ENCODE data around the gene RRP9.

Gene RRP9

DNA sequence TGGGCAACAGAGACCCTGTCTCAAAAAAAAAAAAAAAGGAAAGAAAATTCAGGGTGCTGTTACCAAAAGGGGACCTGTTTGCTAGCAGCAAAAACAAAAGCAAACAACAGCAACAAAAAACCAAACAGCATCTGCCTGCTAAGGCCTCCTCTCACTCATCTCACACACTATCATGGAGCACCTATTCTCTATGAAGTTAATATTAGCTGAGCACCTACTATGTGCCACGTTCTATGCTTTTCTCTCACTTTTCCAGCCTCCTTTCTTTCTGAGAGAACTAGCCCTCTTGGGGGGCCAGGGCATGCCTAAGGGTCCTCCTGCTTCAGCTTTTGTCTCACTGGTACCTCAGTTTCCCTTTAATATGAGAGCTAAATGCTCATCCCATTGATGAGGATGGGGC, 13.0 kb upstream of the RRP9 start:
- H3K36me3 ChIP-seq (ENCODE audit: insufficient read depth, low read length), result no peaks in the 10 kb centered on the region
- H3K9ac ChIP-seq (ENCODE audit: low read depth, low read length), result no peak overlapping the region
- H3K9me3 ChIP-seq (ENCODE audit: control insufficient read depth, insufficient read depth, low read length), result no peaks in the 10 kb centered on the region
- H3K4me1 ChIP-seq (ENCODE audit: insufficient read depth, low read length), result no peaks in the 10 kb centered on the region

DNA sequence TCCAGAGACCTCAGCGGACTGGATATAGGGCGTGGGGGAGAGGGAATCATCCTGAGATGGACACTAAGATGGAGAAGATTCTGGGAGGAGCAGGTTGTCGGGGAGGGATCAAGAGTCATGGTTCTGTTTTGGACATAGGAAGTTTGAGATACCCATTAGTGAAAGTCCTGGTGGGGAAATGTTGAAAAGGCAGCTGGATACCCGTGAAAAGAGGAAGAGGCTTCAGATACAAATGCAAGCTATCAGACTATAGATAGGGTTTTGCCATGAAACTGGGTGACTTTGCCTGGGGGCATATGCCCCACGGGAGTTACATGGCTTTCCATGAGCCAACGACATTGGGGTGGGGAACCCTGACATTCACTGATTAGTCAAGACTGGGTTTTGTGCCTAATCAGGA, 12.4 kb upstream of the RRP9 start:
- Histone ChIP-seq H3K4me1 (ENCODE audit: insufficient read depth, low read length) (no peaks in the 10 kb centered on the region), H3K9ac (ENCODE audit: low read depth, low read length) (no peak overlapping the region), H3K36me3 (ENCODE audit: insufficient read depth, low read length) (no peaks in the 10 kb centered on the region), H3K9me3 (ENCODE audit: control insufficient read depth, insufficient read depth, low read length) (no peaks in the 10 kb centered on the region)

DNA sequence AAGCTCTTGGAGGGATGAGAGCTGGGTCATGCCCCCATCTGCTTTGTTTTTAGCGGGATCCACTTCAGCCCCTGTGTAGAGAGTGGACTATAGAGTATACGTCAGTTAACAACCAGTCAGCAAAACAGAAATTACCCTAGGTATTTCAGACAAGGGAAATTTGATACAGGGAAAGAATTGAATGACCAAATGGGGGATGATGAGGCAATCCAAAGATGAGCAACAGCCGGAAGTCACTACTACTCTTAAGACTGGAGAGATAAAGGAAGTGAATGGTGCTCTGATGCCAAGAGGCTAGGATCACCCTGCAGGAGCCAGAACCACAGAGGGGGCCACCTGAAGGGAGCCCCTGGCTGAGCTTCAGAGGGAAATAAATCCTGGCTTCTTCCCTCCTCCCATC, 11.7 kb upstream of the RRP9 start:
- no peaks in the 10 kb centered on the region for H3K4me1 ChIP-seq (ENCODE audit: insufficient read depth, low read length)
- no peak overlapping the region for H3K9ac ChIP-seq (ENCODE audit: low read depth, low read length)
- H3K36me3 ChIP-seq (ENCODE audit: insufficient read depth, low read length), result no peaks in the 10 kb centered on the region

DNA sequence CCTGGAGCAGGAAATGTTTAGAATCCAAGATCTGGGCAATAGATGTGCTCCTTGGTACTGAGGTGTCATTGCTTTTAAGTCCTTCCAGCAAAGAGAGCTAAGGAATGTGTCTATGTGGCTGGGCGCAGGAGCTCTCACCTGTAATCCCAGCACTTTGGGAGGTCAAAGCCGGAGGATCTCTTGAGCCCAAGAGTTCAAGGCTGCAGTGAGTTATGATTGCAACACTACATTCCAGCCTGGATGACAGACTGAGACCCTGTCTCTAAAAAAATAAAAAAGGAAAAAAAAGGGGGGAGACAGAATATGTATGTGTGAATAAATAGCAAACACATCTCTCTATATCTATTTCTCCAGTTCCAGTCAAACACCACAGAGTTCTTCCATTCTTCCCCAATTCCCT, 9.2 kb upstream of the RRP9 start:
- Histone ChIP-seq H3K36me3 (ENCODE audit: insufficient read depth, low read length) (no peaks in the 10 kb centered on the region), H3K9me3 (ENCODE audit: control insufficient read depth, insufficient read depth, low read length) (no peaks in the 10 kb centered on the region), H3K9ac (ENCODE audit: low read depth, low read length) (no peak overlapping the region), H3K4me1 (ENCODE audit: insufficient read depth, low read length) (no peaks in the 10 kb centered on the region)

More for the DNA sequence above, 11.7 kb upstream of the RRP9 start:
- H3K9me3 ChIP-seq (ENCODE audit: control insufficient read depth, insufficient read depth, low read length), result no peaks in the 10 kb centered on the region

DNA sequence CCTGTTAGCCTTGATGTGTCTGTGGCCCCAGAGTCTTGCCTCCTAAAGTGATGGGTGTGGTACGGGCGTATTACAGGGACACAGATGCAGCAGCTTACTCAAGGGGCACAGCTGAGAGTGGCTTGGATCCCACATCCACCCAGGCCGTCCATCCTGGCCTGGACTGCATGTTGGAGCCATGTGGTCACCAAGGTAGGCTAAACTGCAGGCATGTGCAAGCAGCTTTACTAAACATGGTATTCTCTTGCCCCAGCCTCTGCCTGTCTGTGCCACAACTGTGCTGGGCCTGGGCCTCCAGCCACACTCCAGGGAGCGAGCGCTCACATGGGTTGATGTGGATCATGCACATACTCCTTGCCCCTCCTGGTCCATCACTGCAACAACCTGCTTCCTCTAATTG, 7.4 kb upstream of the RRP9 start:
- no peaks in the 10 kb centered on the region for H3K9me3 ChIP-seq (ENCODE audit: control insufficient read depth, insufficient read depth, low read length)
- no peaks in the 10 kb centered on the region for H3K4me1 ChIP-seq (ENCODE audit: insufficient read depth, low read length)
- H3K9ac ChIP-seq (ENCODE audit: low read depth, low read length), result no peak overlapping the region
- no peaks in the 10 kb centered on the region for H3K36me3 ChIP-seq (ENCODE audit: insufficient read depth, low read length)

DNA sequence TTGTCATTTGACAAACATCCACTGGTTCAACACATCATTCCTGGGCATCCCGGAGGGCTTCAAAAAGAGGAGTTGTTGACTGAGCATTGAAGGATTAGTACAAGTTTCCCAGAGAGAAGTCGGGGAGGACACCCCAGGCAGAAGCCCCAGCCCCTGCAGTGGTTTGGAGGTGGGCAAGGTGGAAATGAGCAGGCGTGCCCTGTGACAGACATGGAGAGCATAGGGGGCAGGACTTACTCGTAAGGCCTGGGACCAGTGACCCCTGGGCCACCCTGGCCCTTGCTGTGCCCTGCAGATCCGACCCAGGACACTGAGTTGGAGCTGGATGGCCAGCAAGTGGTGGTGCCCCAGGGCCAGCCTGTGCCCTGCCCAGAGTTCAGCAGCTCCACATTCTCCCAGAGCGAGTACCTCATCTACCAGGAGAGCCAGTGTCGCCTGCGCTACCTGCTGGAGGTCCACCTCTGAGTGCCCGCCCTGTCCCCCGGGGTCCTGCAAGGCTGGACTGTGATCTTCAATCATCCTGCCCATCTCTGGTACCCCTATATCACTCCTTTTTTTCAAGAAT, 6.4 kb upstream of the RRP9 start:
- H3K9me3 ChIP-seq (ENCODE audit: control insufficient read depth, insufficient read depth, low read length), result no peaks in the 10 kb centered on the region
- no peak overlapping the region for H3K9ac ChIP-seq (ENCODE audit: low read depth, low read length)
- H3K4me1 ChIP-seq (ENCODE audit: insufficient read depth, low read length), result peaks cover 2% of the 10 kb centered on the region; the same call in 1 of the 2 replicates
- H3K36me3 ChIP-seq (ENCODE audit: insufficient read depth, low read length), result no peaks in the 10 kb centered on the region

DNA sequence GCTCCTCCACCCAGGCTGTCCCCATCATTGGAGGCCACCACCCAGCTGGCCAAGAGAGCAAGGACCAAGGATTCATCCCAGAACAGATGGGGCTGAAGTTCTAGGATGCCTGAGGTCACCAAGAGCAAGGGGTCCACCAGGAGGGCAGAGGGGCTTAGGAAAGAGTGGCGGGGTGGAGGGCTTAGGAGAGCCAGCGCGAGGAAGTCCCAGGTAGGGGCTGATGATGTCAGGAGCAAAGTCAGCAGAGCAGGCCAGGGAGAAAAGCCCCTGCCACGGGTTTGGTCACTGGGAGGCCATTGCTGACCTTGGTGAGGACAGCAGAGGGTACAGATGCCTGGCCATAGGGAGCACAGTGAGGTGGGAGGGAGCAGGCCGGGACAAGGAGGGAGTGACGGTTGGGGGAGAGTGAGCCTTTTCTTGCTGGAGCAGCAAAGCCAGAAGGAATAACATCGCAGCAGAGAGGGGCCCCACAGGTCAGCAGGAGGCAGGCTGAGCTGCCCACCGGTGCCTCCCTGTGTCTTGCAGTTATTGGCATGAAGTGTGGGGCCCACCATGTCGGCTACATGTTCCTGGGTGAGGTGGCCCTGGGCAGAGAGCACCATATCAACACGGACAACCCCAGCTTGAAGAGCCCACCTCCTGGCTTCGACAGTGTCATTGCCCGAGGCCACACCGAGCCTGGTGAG, 5.7 kb upstream of the RRP9 start:
- H3K36me3 ChIP-seq (ENCODE audit: insufficient read depth, low read length), result no peaks in the 10 kb centered on the region
- no peak overlapping the region for H3K9ac ChIP-seq (ENCODE audit: low read depth, low read length)
- no peaks in the 10 kb centered on the region for H3K9me3 ChIP-seq (ENCODE audit: control insufficient read depth, insufficient read depth, low read length)
- H3K4me1 ChIP-seq (ENCODE audit: insufficient read depth, low read length), result peaks cover 8% of the 10 kb centered on the region

DNA sequence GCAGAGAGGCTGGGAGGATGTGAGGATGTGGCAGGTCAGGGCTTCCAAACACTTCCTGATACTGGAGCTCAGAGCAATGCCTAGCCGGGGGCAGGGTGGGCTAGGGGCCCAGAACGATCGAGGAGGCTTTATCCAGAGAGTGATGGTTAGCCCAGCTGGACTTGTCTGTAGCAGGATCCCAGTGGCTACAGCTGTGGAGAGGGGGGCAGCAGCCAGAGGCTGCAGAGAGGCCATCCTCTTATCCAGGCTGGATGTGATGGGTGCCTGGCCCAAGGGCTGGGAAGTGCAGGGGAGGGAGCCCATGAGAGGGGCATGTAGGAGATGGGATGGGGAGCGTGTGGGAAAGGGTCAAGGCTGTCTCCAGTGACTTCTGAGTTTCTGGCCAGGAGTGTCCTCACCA, 5.1 kb upstream of the RRP9 start:
- Histone ChIP-seq H3K9ac (ENCODE audit: low read depth, low read length) (no peak overlapping the region), H3K9me3 (ENCODE audit: control insufficient read depth, insufficient read depth, low read length) (no peaks in the 10 kb centered on the region)

DNA sequence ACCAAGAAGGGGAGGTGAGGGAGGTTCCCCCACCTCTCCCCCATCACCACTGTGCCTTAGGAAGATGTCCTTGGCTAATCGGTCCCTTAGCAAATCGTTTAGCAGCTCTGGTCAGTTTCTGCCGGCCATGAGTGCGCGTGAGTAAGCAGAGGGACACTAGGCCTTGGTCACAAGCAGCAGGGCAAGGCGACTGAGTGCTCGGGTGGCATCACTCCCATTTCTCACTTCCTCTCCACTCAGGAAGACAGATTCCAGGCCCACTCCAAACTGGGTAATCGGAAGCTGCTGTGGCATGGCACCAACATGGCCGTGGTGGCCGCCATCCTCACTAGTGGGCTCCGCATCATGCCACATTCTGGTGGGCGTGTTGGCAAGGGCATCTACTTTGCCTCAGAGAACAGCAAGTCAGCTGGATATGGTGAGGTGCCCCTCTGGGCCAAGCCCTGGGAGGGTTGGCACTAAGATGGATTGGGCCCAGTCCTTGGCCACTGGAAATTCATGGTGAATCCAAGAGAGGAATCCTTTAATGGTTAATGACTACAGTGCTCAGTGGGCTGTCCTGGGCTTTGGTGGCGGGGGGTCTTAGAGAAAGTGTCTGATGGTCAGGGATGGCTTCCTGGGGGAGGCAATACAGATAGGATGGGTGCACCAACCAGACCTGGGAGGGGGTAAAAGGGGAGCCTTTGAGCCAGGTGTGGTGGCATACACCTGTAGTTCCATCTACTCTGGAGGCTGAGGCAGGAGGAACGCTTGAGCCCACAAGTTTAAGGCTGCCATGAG, 4.4 kb upstream of the RRP9 start:
- no peaks in the 10 kb centered on the region for H3K36me3 ChIP-seq (ENCODE audit: insufficient read depth, low read length)
- no peaks in the 10 kb centered on the region for H3K9me3 ChIP-seq (ENCODE audit: control insufficient read depth, insufficient read depth, low read length)
- H3K9ac ChIP-seq (ENCODE audit: low read depth, low read length), result no peak overlapping the region
- peaks cover 10% of the 10 kb centered on the region for H3K4me1 ChIP-seq (ENCODE audit: insufficient read depth, low read length)

More for the DNA sequence above, 5.1 kb upstream of the RRP9 start:
- Histone ChIP-seq H3K4me1 (ENCODE audit: insufficient read depth, low read length) (peaks cover 10% of the 10 kb centered on the region), H3K36me3 (ENCODE audit: insufficient read depth, low read length) (no peaks in the 10 kb centered on the region)

DNA sequence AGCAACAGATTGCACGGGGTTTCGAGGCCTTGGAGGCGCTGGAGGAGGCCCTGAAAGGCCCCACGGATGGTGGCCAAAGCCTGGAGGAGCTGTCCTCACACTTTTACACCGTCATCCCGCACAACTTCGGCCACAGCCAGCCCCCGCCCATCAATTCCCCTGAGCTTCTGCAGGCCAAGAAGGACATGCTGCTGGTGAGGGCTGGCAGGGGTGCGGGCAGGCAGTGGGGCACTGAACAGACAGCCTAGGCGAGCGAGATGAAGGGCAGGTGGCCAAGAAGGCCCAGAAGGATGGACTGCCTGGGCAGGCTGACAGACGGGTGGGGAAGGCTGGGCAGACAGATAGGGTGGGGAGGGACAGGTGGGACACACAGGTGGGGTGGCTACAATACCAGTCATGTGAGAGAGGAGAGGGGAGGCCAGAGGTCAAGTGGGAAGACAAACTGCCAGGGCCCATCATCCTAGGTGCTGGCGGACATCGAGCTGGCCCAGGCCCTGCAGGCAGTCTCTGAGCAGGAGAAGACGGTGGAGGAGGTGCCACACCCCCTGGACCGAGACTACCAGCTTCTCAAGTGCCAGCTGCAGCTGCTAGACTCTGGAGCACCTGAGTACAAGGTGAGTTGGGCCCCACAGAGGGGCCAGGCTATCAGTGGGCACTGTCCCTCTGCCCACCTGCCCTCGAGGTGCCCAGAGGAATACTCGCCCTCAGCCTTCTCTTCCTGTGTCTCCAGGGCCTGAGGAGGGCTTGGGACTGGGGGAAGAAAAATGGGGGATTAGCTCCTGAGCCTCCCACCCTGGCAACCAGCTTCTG, 3.5 kb upstream of the RRP9 start:
- H3K9ac ChIP-seq (ENCODE audit: low read depth, low read length), result no peak overlapping the region
- H3K4me1 ChIP-seq (ENCODE audit: insufficient read depth, low read length), result peaks cover 13% of the 10 kb centered on the region
- H3K36me3 ChIP-seq (ENCODE audit: insufficient read depth, low read length), result no peaks in the 10 kb centered on the region
- no peaks in the 10 kb centered on the region for H3K9me3 ChIP-seq (ENCODE audit: control insufficient read depth, insufficient read depth, low read length)

DNA sequence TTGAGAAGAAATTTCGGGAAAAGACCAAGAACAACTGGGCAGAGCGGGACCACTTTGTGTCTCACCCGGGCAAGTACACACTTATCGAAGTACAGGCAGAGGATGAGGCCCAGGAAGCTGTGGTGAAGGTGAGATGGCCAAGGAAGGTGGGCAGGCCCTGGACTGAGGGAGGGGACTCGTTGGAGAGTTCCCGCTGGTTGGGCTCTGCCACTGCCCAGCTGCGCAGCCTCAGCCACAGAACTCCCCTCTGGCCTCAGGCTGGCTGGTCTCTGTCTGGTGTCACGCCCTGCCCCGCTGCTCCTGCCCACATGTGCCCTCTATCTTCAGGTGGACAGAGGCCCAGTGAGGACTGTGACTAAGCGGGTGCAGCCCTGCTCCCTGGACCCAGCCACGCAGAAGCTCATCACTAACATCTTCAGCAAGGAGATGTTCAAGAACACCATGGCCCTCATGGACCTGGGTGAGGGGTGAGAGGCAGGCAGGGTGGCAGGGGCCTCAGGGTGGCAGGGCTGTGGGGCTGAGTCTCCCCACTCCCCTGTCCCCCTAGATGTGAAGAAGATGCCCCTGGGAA, 2.8 kb upstream of the RRP9 start:
- Histone ChIP-seq H3K36me3 (ENCODE audit: insufficient read depth, low read length) (no peaks in the 10 kb centered on the region), H3K4me1 (ENCODE audit: insufficient read depth, low read length) (peaks cover 13% of the 10 kb centered on the region), H3K9ac (ENCODE audit: low read depth, low read length) (no peak overlapping the region), H3K9me3 (ENCODE audit: control insufficient read depth, insufficient read depth, low read length) (no peaks in the 10 kb centered on the region)

DNA sequence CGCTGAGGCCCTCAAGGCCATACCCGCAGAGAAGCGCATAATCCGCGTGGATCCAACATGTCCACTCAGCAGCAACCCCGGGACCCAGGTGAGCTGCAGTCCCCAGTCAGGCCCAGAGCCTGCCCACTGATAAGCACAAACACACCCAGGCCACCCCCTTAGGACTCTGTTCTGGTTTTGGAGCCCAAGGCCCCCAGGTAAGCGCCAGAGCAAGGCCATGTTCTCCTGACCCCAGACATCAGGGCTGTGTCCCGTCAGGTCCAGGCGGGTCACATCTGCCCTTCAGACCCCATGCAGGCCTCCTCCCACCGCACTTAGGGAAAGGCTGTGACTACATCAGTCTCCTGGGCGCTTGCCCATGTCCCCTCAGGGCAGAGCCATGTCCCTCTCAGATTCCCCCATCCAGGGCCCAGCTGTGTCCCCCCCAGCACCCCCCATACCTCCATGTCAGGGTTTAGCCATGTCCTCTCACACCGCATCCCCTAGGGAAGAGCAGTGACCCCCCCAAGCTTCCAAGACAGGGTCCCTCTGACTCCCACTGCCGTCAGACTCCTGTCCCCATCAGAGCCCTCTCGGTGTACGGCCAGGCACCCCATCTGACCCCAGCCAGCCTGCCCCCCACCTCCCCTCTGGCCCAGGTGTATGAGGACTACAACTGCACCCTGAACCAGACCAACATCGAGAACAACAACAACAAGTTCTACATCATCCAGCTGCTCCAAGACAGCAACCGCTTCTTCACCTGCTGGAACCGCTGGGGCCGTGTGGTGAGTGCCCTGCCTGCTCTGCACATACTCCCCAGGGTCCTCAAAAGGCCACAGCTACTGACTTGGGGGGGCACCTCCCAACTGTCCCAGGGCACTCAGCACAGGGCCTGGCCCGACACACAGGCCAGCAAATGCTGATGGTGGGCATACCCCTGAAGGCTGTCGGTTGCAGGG, 2.0 kb upstream of the RRP9 start:
- Histone ChIP-seq H3K9ac (ENCODE audit: low read depth, low read length) (no peak overlapping the region), H3K36me3 (ENCODE audit: insufficient read depth, low read length) (no peaks in the 10 kb centered on the region), H3K4me1 (ENCODE audit: insufficient read depth, low read length) (peaks cover 13% of the 10 kb centered on the region), H3K9me3 (ENCODE audit: control insufficient read depth, insufficient read depth, low read length) (no peaks in the 10 kb centered on the region)

Data from ES-I3 (cell line).